Measurements from ENCODE around the gene RSF1.
A peak's percentile ranks its signal among the peaks of the same experiment; 100 is the strongest.
"Not testable (repeated sequence)": the region's sequence is repeated elsewhere in the genome, so short reads cannot be mapped to it uniquely, and the experiment has no call there.

RSF1 gene

DNA sequence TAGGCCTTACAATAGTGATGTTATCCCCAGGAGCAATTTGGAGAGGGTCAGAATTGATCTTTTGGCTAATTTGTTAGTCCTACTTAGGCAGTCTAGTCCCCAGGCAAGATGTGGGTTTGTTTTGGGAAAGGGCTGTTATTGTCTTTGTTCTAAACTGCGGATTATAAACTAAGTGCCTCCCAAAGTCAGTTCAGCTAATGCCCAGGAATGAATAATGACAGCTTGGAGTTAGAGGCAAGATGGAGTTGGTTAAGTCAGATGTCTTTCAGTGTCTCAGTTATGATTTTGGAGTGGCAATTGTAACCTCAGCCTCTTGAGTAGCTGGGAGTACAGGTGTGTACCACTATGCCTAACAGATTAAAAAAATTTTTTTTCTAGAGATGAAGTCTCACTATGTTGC is 175.6 kb downstream of the RSF1 start:
- TF ChIP-seq, protein P1, sequence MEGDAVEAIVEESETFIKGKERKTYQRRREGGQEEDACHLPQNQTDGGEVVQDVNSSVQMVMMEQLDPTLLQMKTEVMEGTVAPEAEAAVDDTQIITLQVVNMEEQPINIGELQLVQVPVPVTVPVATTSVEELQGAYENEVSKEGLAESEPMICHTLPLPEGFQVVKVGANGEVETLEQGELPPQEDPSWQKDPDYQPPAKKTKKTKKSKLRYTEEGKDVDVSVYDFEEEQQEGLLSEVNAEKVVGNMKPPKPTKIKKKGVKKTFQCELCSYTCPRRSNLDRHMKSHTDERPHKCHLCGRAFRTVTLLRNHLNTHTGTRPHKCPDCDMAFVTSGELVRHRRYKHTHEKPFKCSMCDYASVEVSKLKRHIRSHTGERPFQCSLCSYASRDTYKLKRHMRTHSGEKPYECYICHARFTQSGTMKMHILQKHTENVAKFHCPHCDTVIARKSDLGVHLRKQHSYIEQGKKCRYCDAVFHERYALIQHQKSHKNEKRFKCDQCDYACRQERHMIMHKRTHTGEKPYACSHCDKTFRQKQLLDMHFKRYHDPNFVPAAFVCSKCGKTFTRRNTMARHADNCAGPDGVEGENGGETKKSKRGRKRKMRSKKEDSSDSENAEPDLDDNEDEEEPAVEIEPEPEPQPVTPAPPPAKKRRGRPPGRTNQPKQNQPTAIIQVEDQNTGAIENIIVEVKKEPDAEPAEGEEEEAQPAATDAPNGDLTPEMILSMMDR (IDR thresholded peaks at IDR 0.05; ENCODE audit: low read depth, low read length): no peak
- no peak overlapping the region for H3K4me3 ChIP-seq (ENCODE audit: low read depth, low read length)

DNA sequence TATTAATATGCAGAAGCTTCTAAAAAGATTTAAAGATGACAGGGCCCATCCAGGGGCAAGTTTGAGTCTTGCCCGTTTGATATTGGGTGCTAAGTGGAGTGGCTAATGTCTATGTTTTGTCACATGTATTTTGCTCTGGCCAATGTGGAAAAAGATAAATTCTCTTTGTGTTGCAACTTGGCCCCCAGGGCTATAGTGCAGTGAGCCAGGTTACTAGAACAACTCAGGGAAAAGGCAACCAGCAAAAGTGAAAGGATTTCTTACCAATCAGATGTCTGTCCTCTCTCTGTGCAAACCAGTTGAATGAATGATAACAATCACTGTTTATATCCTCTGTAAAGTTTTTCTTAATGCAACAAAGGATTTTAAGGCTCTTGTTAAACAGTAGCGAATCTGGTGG is 178.3 kb downstream of the RSF1 start:
- no peak overlapping the region for H3K4me3 ChIP-seq (ENCODE audit: low read depth, low read length)
- TF ChIP-seq, protein P1 (IDR thresholded peaks at IDR 0.05; ENCODE audit: low read depth, low read length): no peak

DNA sequence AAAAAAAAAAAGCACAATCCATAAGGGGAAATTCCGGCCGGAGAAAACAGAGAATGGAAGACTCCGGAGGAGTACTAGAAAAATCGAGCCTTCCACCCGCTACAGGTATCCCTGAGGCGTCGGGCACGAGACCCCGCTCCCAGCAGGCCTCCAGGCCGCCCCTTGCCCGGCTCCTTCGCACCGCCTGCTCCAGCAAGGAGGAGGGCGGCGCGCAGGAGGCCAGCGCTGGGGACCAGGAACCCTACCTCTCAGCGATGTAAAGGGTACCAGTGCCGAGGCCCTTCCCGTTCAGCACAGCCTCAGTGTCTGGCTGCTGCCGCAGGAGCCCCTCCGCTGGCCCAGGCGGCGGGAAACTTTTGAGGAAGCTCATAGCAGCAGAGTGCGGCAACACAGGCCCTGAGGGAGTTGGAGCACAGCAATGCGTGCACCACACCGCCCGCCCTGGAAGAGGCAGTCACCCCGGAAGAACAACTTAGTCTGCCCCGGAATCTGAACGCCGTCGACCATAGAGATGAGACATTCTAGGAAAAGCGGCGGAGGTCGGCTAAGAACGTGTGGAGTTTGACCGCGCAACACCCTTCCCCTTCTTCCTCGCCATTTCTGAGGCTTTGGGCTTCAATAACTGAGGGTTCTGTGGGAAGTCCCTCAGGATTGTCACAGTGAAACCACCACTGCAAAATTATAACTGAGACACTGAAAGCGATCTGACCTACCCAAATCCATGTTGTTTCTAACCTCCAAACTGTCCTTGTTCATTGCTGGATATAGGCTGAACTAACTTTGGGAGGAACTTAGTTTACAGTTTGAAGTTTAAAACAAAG is 183.0 kb downstream of the RSF1 start, which contains the start of gene CLNS1A:
CLNS1A (minus strand) TSS at position 450 of the 821 bp plus-strand sequence; CDS start at position 370, 80 bp downstream.
- peak within 1 kb of the TSS; percentile 80 for H3K4me3 ChIP-seq (ENCODE audit: low read depth, low read length)
- TF ChIP-seq, protein P1 (IDR thresholded peaks at IDR 0.05; ENCODE audit: low read depth, low read length): no peak

DNA sequence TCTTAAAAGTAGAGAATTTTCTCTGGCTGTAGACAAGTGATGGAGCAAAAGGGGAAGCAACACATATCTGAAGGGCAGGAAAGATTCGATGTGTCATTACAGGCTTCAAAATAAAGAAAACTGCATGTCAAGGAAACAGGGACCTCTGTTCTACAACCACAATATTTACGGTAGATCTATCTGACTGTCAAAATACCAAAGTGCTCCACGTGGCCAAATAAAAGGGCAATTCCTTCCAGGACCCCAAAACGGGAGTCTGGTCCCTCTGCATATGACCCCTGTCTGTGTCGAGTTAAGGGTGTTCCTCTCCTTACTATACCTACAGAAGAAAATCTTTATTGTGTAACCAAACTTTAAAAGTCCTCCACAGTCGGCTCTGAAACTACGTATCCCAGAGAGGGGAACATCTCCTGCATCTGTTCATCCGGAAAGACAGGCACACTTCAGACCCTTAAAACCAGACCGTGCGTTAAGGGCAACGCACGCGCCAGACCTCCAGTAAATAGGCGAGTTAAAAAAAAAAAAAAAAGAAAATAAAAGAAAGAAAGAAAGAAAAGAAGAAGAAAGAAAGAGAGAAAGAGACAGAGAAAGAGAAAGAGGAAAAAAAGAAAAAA is 183.7 kb downstream of the RSF1 start:
- TF ChIP-seq, protein P1 (IDR thresholded peaks at IDR 0.05; ENCODE audit: low read depth, low read length): no peak
- peak overlapping the region; percentile 80 for H3K4me3 ChIP-seq (ENCODE audit: low read depth, low read length)

DNA sequence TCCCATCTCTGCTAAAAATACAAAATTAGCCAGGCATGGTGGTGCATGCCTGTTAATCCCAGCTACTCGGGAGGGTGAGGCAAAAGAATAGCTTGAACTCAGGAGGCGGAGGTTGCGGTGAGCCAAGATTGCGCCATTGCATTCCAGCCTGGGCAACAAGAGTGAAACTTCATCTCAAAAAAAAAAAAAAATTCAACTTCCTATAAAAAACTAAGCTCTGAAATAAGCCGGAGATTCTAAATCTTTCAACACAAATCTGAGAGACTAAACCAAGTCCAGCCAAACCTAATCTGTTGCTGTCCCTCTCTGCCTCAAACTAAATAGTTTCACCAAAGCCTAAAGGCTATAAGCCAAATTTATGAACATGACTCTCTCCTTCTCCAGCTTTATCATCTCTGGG is 186.6 kb downstream of the RSF1 start:
- not testable (repeated sequence) for H3K4me3 ChIP-seq (ENCODE audit: low read depth, low read length)

DNA sequence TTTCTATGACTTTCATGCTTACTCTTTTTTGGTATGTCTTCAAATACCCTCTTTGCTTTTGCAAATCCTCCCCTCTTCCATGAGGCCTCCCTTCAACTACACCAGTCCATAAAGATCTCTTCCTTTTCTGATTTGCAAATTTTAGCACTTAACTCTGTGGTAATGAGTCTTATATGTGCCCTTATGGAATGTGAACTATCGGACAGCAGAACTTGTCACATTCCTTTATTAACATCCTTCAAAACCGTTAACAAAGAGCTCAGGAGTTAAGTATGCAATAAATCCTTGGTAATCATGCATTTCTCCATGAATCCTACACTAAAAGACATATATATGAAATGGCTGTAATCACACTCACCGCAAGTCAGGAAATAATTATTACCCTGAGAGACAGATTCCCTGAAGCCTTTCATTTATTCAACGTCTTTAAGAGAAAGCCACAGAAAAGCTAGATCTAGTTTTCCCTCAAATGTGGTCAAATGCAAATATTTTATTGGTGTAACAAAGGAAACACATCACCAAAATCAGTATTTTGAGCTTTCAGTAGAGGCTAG is 190.3 kb downstream of the RSF1 start:
- TF ChIP-seq, protein P1 (IDR thresholded peaks at IDR 0.05; ENCODE audit: low read depth, low read length): no peak
- no peak overlapping the region for H3K4me3 ChIP-seq (ENCODE audit: low read depth, low read length)

DNA sequence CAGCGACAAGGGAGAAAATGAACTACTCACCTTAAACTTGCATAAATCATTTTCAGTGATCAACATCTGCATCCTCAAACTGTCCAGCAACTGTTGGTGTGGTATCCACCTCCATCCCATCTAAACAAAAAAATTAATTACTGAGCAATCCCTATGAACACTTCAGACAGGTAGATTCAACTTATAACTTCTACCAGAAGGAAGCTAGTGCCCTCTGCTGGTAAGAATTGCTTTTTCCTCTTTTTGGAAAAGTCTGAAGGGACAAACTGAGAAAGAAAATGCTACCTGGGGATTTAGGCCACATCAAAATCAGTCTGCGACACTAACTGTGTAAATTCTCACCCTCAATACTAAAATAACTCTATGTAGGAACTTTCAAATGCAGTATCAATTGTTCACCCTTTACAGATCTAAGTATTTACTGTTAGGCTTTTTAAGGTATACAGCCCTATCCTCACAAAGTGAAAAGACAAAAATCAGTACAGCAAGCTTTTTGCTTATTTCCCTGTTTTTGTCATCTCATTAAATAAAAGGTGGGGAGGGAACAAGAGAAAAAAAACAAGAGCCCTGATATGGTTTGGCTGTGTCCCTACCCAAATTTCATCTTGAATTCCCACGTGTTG is 200.8 kb downstream of the RSF1 start:
- TF ChIP-seq, protein P1 (IDR thresholded peaks at IDR 0.05; ENCODE audit: low read depth, low read length): peak; percentile 52; the same call in 1 of the 2 replicates

More for the DNA sequence above, 200.8 kb downstream of the RSF1 start:
- no peak overlapping the region for H3K4me3 ChIP-seq (ENCODE audit: low read depth, low read length)
